ENCODE data around the gene FRAS1. TPM values are rescaled to one million over a fixed set of nuclear protein-coding genes. Genes with fewer than 3 reads are reported as not detected.

FRAS1 gene
- total and polyA plus RNA-seq, 9 donors = 0.16 to 5.3 (median 1.4) TPM

GRCh38 chr4:78426972-78427371, 369.8 kb downstream of the FRAS1 start:
- Histone ChIP-seq H3K4me3 (no peak overlapping the region), H3K4me1 (ENCODE audit: insufficient read depth) (no peaks in the 10 kb centered on the region), H3K9me3 (no peaks in the 10 kb centered on the region), H3K27ac (no peak overlapping the region), H3K36me3 (no peaks in the 10 kb centered on the region), H3K27me3 (no peaks in the 10 kb centered on the region)
- no peak for DNase-seq
- 82 to 95% (median 92%) methylated on average over 2 of the region's 2 CpGs for WGBS, 3 donors
- intact Hi-C loops (cut with DNase I) = no loop called here
- TF ChIP-seq EP300 (IDR thresholded peaks at IDR 0.05) (no peak), POLR2A (IDR thresholded peaks at IDR 0.05) (no peak), CTCF (IDR thresholded peaks at IDR 0.05) (no peak)

GRCh38 chr4:78428996-78429395, 371.9 kb downstream of the FRAS1 start:
- intact Hi-C loops (cut with DNase I) = no loop called here
- DNase-seq = no peak
- 91 to 93% (median 92%) methylated on average over 6 of the region's 6 CpGs for WGBS, 3 donors
- Histone ChIP-seq H3K27ac (no peak overlapping the region), H3K36me3 (no peaks in the 10 kb centered on the region), H3K4me1 (ENCODE audit: insufficient read depth) (no peaks in the 10 kb centered on the region), H3K9me3 (no peaks in the 10 kb centered on the region), H3K4me3 (no peak overlapping the region), H3K27me3 (no peaks in the 10 kb centered on the region)
- TF ChIP-seq CTCF (IDR thresholded peaks at IDR 0.05) (no peak), EP300 (IDR thresholded peaks at IDR 0.05) (no peak), POLR2A (IDR thresholded peaks at IDR 0.05) (no peak)

- H3K4me3 ChIP-seq = no peak overlapping the region
- intact Hi-C loops (cut with DNase I) = no loop called here
- TF ChIP-seq POLR2A (IDR thresholded peaks at IDR 0.05) (no peak), CTCF (IDR thresholded peaks at IDR 0.05) (no peak), EP300 (IDR thresholded peaks at IDR 0.05) (no peak)
These were observed 375.8 kb downstream of the FRAS1 start for GRCh38 chr4:78432896-78433295.

DNA sequence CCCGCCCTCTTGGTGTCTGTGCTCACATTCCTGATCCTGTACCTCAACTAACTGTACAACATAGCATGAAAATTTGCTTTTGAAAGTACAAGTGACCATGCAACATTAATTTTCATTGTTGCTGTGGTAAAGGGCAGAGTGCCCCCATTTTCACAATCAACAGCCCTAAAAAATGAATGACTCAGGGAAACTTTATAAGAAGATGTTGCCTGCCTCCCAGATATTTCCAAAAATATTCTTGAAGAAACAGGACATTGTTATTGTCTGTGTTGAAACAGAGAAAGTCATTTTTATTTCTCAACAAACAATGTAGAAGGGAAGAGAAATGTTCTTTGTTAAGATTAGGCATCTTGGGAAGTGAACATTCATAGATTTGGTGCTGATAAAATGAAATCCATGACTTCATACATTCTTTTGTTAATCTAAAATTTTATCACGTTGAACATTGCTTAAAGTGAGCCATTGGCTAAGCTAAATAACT, 380.5 kb downstream of the FRAS1 start:
- WGBS, 3 donors = 50 to 58% (median 52%) methylated on average over 2 of the region's 2 CpGs

More at GRCh38 chr4:78432896-78433295, 375.8 kb downstream of the FRAS1 start:
- no peaks in the 10 kb centered on the region for H3K9me3 ChIP-seq
- DNase-seq = no peak
- H3K27me3 ChIP-seq = no peaks in the 10 kb centered on the region
- H3K36me3 ChIP-seq = no peaks in the 10 kb centered on the region
- H3K4me1 ChIP-seq (ENCODE audit: insufficient read depth) = no peaks in the 10 kb centered on the region
- no peak overlapping the region for H3K27ac ChIP-seq

More for the DNA sequence above, 380.5 kb downstream of the FRAS1 start:
- no peaks in the 10 kb centered on the region for H3K9me3 ChIP-seq
- no peaks in the 10 kb centered on the region for H3K4me1 ChIP-seq (ENCODE audit: insufficient read depth)
- no peak for TF ChIP-seq POLR2A (IDR thresholded peaks at IDR 0.05)
- no peak for TF ChIP-seq EP300 (IDR thresholded peaks at IDR 0.05)
- no peak for TF ChIP-seq CTCF (IDR thresholded peaks at IDR 0.05)
- H3K27me3 ChIP-seq = no peaks in the 10 kb centered on the region
- DNase-seq = no peak
- H3K36me3 ChIP-seq = no peaks in the 10 kb centered on the region
- H3K27ac ChIP-seq = no peak overlapping the region
- intact Hi-C loops (cut with DNase I) = no loop called here
- H3K4me3 ChIP-seq = no peak overlapping the region

Data from ovary (tissue), 9 donors.